Activated CD4-positive, alpha-beta T cell treated with anti-CD3 and anti-CD28 coated beads for 24 hours (primary cell): Measurements from ENCODE around the gene SLC38A11.

Experiments
- DNase-seq, 2 donors: peaks; one replicate each; pipeline ENCODE4 v3.0.0-alpha.2; 2020; ENCODE audit warnings: low read depth in 2 of 2

SLC38A11 gene

DNA sequence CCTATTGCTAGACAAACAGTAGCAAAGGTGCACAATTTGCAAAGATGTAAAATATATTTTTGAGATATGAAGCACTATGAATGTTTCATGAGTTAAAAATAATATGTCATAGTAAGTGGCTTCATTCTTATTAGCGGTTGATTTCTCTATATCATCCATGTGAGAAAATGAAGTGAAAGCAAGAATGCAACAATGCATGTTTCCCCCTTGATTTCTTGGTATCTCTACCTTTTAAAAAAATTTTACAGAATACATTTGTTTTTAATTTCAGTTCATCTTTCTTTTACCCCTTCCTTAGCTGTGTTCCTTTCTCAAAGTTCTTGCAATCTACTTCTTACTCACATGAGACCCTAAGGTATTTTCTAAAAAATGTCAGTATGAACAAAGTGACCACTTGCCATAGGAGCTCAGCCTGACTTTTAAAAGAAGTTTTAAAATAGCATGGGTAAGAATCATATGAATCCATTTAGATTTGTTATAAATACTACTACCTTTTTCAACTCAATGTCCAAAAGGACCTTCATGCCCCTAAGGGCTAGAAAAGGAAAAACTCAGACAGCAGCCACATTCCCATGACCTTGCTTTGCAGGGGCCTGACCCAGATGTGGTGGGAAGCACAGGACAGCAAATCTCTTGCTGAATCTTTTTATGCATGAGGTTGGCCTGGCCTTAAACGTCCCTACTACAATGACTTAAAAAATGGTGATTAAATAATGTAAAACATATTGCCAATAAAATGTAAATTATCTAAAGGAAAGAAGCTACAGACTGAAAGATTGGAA, 14.8 kb upstream of the SLC38A11 start:
- no peak for DNase-seq

- no peak for DNase-seq
Observed at GRCh38 chr2:164967781-164968228, 12.5 kb upstream of the SLC38A11 start.

- DNase-seq: no peak
Observed at GRCh38 chr2:164967361-164967760, 12.0 kb upstream of the SLC38A11 start.

GRCh38 chr2:164964700-164965099, 9.4 kb upstream of the SLC38A11 start:
- DNase-seq: no peak

DNA sequence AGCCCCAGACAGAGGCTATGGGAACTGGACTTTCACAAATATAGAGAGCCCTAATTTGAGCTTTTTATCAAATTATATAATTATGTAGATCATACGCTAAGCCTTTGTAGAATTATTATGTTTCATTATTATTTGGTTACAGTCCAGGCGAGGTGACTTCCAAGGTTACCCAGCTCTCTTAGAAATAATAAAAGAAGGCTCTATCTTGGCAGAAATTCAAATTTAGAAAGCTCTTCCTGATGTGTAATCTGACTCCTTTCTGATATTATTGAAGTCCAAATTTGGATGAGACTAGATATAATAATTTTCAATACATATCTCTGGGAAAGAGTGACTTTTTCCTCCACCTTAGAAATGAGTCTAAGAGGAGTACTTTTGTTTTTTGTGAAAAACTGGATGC, 4.8 kb upstream of the SLC38A11 start:
- DNase-seq: no peak

GRCh38 chr2:164954186-164954585, 1.1 kb downstream of the SLC38A11 start:
- DNase-seq: no peak

DNA sequence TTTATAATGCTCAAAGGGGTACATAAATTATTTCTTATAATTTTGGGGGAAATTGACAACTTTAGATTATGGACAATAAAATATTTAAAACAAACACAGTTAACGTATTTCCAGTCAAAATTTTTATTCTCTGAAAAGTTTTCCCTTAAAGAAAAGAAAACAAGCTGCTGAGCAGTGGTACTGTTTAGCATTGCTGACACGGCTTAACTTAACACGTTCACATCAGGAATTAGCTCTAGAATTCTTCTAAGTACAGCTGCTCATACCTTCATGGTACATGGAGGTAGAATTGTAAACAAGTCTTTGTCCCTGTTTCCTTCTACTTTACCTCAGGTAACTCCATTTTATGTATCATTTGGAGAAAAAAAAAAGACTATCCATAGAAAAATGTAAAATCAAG, 2.0 kb downstream of the SLC38A11 start:
- no peak for DNase-seq

GRCh38 chr2:164952057-164952702, 3.1 kb downstream of the SLC38A11 start:
- DNase-seq: no peak

DNA sequence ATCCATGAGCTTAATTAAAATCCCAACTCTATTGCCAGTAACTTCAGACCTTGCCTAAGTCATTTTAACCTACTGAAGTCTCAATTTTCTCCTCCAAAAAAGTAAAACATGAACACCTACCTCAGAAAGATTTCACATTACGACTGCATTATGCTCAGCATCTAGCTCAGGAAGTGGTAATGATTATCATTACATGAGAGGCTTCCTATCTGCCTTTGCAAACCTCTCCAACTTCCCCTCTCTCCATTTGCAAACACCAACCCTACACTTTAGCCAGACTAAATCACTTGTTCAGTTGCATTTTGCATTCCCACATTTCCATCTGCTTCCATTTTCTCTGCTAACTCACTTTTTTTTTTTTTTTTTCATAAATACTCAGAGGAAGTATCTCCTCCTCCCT, 6.8 kb downstream of the SLC38A11 start:
- no peak for DNase-seq

GRCh38 chr2:164947281-164947680, 8.0 kb downstream of the SLC38A11 start:
- no peak for DNase-seq

DNA sequence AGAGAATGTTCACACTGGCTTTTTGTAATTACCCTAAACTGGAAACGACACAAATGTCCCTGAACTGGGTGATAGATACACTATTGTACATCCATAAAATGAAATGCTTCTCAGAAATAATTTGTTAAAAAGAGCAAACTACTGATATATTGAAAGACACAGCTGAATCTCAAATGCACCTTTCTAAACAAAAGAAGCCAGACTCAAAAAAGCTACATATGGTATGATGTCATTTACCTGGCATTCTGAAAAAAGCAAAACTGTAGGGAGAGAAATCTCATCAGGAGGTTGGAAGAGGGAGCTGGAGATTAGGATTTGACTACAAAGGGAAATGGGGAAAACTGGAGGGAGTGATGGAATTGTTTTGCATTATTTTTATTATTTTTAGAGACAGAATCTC, 12.0 kb downstream of the SLC38A11 start:
- DNase-seq: no peak

DNA sequence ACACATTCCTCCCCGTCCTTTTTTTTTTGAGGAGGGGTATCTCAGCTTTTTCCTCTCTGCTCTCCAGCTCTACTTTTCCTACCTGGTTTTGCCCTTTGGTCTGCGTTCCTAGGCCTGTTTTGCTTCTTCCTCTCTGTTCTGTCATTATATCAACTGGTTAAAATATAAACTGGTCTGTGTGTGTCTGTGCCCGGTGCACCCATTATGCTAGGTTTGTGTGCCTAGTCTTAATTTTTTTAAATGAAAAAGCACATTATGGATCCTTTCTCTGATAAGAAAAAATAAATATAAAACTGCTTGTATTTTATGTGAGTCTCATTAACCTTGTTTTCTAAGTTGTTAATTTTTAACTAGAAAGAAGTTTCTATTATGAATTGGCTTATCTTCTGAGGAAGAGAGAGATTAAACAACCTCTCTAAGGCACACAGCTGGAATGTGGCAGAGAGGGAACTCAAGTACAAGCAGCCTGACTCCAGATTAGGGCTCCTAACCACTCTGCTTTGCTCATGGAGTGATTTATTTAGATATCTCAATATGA, 17.4 kb downstream of the SLC38A11 start:
- no peak for DNase-seq

DNA sequence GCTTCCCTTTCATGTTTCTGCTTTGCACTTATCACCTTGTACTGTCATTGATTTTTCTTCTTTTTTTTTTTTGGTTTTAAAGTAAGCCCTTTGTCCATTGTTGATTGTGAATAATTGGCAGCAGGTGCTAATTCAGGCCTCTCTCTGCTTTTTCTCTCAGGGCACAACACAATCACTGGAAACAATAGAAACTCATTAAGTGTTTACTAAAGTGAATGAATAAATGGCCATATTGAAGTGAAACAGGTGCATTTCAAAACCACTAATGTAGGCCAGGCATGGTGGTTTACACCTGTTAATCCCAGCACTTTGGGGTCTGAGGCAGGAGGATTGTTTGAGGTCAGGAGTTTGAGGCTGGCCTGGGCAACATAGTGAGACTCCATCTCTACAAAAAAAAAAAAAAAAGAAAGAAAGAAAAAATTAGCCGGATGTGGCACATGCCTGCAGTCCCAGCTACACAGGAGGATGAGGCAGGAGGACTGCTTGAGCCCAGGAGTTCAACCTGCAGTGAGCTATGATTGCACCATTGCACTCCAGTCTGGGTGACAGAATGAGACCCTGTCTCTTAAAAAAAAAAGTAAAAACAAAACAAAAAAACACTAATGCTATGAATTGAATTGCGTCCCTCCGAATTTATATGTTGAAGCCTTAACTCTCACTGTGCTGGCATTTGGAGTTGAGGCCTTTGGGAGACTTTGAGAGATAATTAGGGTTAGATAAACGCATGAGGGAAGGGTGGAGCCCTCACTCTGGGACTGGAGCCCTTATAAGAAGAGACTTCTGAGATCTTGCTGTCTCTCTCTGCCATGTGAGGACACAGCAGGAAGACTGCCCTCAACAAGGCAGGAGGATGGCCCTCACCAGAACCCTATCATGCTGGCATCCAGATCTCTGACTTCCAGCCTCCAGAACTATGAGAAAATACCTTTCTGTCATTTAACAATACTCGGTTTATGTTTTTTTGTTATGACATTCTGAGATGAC, 19.9 kb downstream of the SLC38A11 start:
- DNase-seq: no peak

DNA sequence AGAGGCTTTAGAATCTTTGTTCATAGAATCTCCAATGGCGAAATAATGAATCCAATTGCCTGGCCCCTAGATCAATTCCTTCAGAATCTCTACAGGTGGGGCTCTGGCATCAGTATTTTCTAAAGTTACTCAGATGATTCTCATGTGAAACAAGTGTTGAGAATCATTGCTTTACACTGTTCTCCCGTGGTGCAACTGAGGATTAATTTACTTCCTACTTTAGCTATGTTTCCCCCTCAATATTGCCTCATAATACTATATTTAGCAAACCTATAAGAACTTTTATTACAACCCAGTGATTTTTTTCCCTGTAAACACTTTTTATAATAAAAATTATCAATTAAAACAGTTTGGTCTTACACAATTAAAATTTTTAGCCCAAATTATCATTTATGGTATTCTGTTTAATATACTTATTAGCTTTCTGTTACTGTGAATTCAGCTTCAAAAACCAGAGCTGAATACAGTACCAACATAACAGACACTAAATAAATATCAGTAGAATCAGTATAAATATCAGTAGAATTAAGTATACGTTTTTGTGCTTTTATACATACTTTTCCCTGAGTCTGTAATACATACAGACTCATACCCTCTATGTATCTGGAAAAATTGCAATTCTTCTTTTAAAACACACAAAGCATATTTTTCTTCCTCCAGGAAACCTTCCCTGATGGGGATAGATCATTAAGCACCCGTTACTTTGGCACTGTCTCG, 20.8 kb downstream of the SLC38A11 start:
- DNase-seq: no peak

- no peak for DNase-seq
Observed at GRCh38 chr2:164933671-164934189, 21.6 kb downstream of the SLC38A11 start.

GRCh38 chr2:164932377-164932776, 22.9 kb downstream of the SLC38A11 start:
- no peak for DNase-seq

- no peak for DNase-seq
Observed at GRCh38 chr2:164928101-164928673, 27.1 kb downstream of the SLC38A11 start.

GRCh38 chr2:164922134-164922533, 33.2 kb downstream of the SLC38A11 start:
- no peak for DNase-seq

- no peak for DNase-seq
Observed at GRCh38 chr2:164920430-164920829, 34.9 kb downstream of the SLC38A11 start.

DNA sequence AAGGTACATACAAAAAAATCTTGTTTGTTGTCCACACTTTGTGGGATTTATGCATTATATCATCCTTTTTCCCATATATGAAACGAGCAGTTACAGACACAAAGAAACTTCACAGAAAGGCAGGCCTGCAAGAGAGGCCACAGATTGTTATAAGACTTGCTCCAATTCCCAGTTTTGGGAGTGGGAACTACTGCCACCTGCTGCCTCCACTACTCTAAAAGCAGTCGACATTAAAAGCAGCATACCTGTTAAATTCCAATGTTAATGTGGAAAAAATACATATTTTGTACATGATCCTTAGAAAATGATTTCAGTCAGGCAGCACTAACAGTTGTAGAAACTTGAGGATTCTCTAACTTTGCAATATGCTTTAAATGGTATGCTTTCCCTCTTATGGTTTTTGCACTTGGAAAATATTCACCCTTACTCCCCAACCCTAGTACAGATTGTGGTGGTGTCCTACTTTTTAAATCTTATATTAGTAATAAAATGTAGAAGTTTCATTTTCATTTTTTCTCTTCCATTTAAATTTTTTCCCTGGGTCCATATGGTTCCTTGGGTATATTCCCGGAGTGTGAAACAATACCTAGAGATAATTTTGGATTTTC, 37.9 kb downstream of the SLC38A11 start:
- no peak for DNase-seq
